Liver (tissue), 9 donors: ENCODE measurements around the gene CEACAM6. TPM values are rescaled to one million over a fixed set of nuclear protein-coding genes. Genes with fewer than 3 reads are reported as not detected.

ENCODE experiments used
- DNase-seq: peaks from one replicate; pipeline ENCODE4 v3.0.0-alpha.2; 2017; ENCODE audit warnings: low spot score
- H3K27ac ChIP-seq, 2 donors: one replicate each; pipeline ENCODE4 v1.7.0; 2013; ENCODE audit warnings: inconsistent platforms in 2 of 2, low read length in 2 of 2, control low read depth in 1 of 2, low read depth in 1 of 2, mild to moderate bottlenecking in 1 of 2
- H3K27me3 ChIP-seq, 4 donors: one replicate each; pipeline versions ENCODE4 v1.6.1 to v1.7.0; 2013; ENCODE audit warnings: low read length in 3 of 4, inconsistent platforms in 1 of 4, mild to moderate bottlenecking in 1 of 4, moderate library complexity in 1 of 4; ENCODE audit not compliant: control insufficient read depth in 4 of 4, insufficient read depth in 4 of 4
- H3K36me3 ChIP-seq, 4 donors: one replicate each; pipeline versions ENCODE4 v1.6.1 to v1.7.0; 2013; ENCODE audit warnings: low read length in 3 of 4, mild to moderate bottlenecking in 3 of 4, low read depth in 1 of 4, moderate library complexity in 1 of 4; ENCODE audit not compliant: control insufficient read depth in 4 of 4, insufficient read depth in 3 of 4
- H3K4me1 ChIP-seq, 4 donors: one replicate each; pipeline versions ENCODE4 v1.6.1 to v1.7.0; 2013; ENCODE audit warnings: low read length in 3 of 4, mild to moderate bottlenecking in 3 of 4, moderate library complexity in 1 of 4; ENCODE audit not compliant: control insufficient read depth in 4 of 4, insufficient read depth in 4 of 4
- H3K4me3 ChIP-seq, 3 donors: one replicate each; pipeline versions ENCODE4 v1.6.1 to v1.7.0; 2013; ENCODE audit warnings: low read length in 3 of 3, control low read depth in 1 of 3, low read depth in 1 of 3, mild to moderate bottlenecking in 1 of 3
- H3K9ac ChIP-seq, 2 donors: one replicate each; pipeline ENCODE4 v1.7.0; 2013; ENCODE audit warnings: low read length in 2 of 2, mild to moderate bottlenecking in 2 of 2, moderate library complexity in 2 of 2, control low read depth in 1 of 2, low read depth in 1 of 2
- H3K9me3 ChIP-seq, 4 donors: one replicate each; pipeline versions ENCODE4 v1.6.1 to v1.7.0; 2013; ENCODE audit warnings: low read length in 3 of 4; ENCODE audit not compliant: control insufficient read depth in 4 of 4
- ATF3 ChIP-seq: IDR thresholded peaks from 2 replicates; pipeline ENCODE4 v1.6.1; 2016; ENCODE audit warnings: antibody characterized with exemption
- CTCF ChIP-seq: fragments of 150-350 bp; IDR thresholded peaks from 2 replicates; pipeline ENCODE4 v1.5.1; 2017; ENCODE audit warnings: improper control_type of control experiment, low read depth, low read length; ENCODE audit not compliant: missing input control
- EGR1 ChIP-seq, 2 donors: IDR thresholded peaks; 2 replicates each; pipeline ENCODE4 v1.6.1; 2016 to 2018; ENCODE audit warnings: antibody characterized with exemption in 2 of 2, low read depth in 2 of 2
- FOXA1 ChIP-seq: IDR thresholded peaks from 2 replicates; pipeline ENCODE4 v1.6.1; 2016; ENCODE audit warnings: antibody characterized with exemption
- FOXA2 ChIP-seq: IDR thresholded peaks from 2 replicates; pipeline ENCODE4 v1.6.1; 2016; ENCODE audit warnings: antibody characterized with exemption
- GABPA ChIP-seq, 2 donors: IDR thresholded peaks in 1 of 2; conservative IDR thresholded peaks in 1 of 2; 2 replicates each; pipeline ENCODE4 v1.6.1; 2016; ENCODE audit warnings: antibody characterized with exemption in 2 of 2, mild to moderate bottlenecking in 1 of 2, moderate library complexity in 1 of 2
- HNF4A ChIP-seq, 2 donors: conservative IDR thresholded peaks; 2 replicates each; pipeline ENCODE4 v1.6.1; 2016; ENCODE audit warnings: antibody characterized with exemption in 2 of 2, mild to moderate bottlenecking in 2 of 2
- HNF4G ChIP-seq: IDR thresholded peaks from 2 replicates; pipeline ENCODE4 v1.6.1; 2016; ENCODE audit warnings: antibody characterized with exemption
- JUND ChIP-seq, 2 donors: IDR thresholded peaks; 2 replicates each; pipeline ENCODE4 v1.6.1; 2016; ENCODE audit warnings: antibody characterized with exemption in 2 of 2
- MAX ChIP-seq: IDR thresholded peaks from 2 replicates; pipeline ENCODE4 v1.6.1; 2016; ENCODE audit warnings: antibody characterized with exemption
- NR2F2 ChIP-seq: IDR thresholded peaks from 2 replicates; pipeline ENCODE4 v1.6.1; 2016; ENCODE audit warnings: antibody characterized with exemption
- RAD21 ChIP-seq, 2 donors: IDR thresholded peaks; 2 replicates each; pipeline ENCODE4 v1.6.1; 2016; ENCODE audit warnings: antibody characterized with exemption in 2 of 2, mild to moderate bottlenecking in 2 of 2
- REST ChIP-seq: IDR thresholded peaks from 2 replicates; pipeline ENCODE4 v1.6.1; 2016; ENCODE audit warnings: antibody characterized with exemption, mild to moderate bottlenecking
- RXRA ChIP-seq, 2 donors: IDR thresholded peaks; 2 replicates each; pipeline ENCODE4 v1.6.1; 2017 to 2018; ENCODE audit warnings: antibody characterized with exemption in 2 of 2, mild to moderate bottlenecking in 1 of 2
- SP1 ChIP-seq: IDR thresholded peaks from 2 replicates; pipeline ENCODE4 v1.6.1; 2018; ENCODE audit warnings: antibody characterized with exemption, mild to moderate bottlenecking
- TAF1 ChIP-seq: conservative IDR thresholded peaks from 2 replicates; pipeline ENCODE4 v1.6.1; 2016; ENCODE audit warnings: antibody characterized with exemption, mild to moderate bottlenecking
- YY1 ChIP-seq: IDR thresholded peaks from 2 replicates; pipeline ENCODE4 v1.6.1; 2016; ENCODE audit warnings: antibody characterized with exemption, mild to moderate bottlenecking
- ZBTB33 ChIP-seq: IDR thresholded peaks from 2 replicates; pipeline ENCODE4 v1.6.1; 2016; ENCODE audit warnings: antibody characterized with exemption
- WGBS: extraction: QIAGEN DNeasy Blood & Tissue Kit; methylation state at CpG from one replicate; pipeline ENCODE4 v1.1.7; 2013; 5-methylcytosine and 5-hydroxymethylcytosine counted together
- polyA plus RNA-seq, 2 donors: library from polyadenylated mRNA; stranded (reverse) in 1 of 2; unstranded in 1 of 2; fragments of 200-250 nt in 1 of 2; fragments of >200 nt in 1 of 2; fragmentation: Nextera tagmentation in 1 of 2; extraction: Ambion mirVana in 1 of 2; gene quantifications; one replicate each; pipeline versions ENCODE4 v1.2.1 to v1.2.3, GENCODE V29; 2013 to 2015
- total RNA-seq, 2 donors: library from RNA; depleted of rRNA; stranded (reverse); fragments of >200 nt; gene quantifications; one replicate each; pipeline ENCODE4 v1.2.3, GENCODE V29; 2014
- donor health status: healthy.
- donor health status: healthy.
- donor health status: healthy.
- donor health status: healthy.
- donor health status: healthy.

CEACAM6 gene
- total and polyA plus RNA-seq, 4 donors: 0.08 to 2.4 (median 0.28) TPM; not detected in 1

GRCh38 chr19:41784312-41784711 is 29.0 kb downstream of the CEACAM6 start:
- Histone ChIP-seq H3K27ac (no peak overlapping the region), H3K36me3 (no peaks in the 10 kb centered on the region), H3K4me1 (no peaks in the 10 kb centered on the region), H3K27me3 (peaks cover 0 to 24% (median 1%) of the 10 kb centered on the region in 4 donors), H3K9ac (no peak overlapping the region), H3K4me3 (no peak overlapping the region), H3K9me3 (no peaks in the 10 kb centered on the region)
- TF ChIP-seq GABPA (IDR thresholded peaks at IDR 0.05 in 1 of 2, conservative IDR thresholded peaks at IDR 0.05 in 1 of 2): no peak
- WGBS: 43% methylated on average over 3 of the region's 3 CpGs
- DNase-seq: no peak

GRCh38 chr19:41784743-41785142 is 29.4 kb downstream of the CEACAM6 start:
- no peak for TF ChIP-seq RXRA (IDR thresholded peaks at IDR 0.05)
- no peak for TF ChIP-seq REST
- TF ChIP-seq JUND (IDR thresholded peaks at IDR 0.05): no peak
- TF ChIP-seq TAF1: no peak
- TF ChIP-seq EGR1 (IDR thresholded peaks at IDR 0.05; ENCODE audit: low read depth in 2 of 2): no peak
- no peak for TF ChIP-seq RAD21 (IDR thresholded peaks at IDR 0.05)
- no peak for TF ChIP-seq FOXA1
- TF ChIP-seq NR2F2: no peak
- TF ChIP-seq HNF4G: no peak
- no peak for TF ChIP-seq GABPA (IDR thresholded peaks at IDR 0.05 in 1 of 2, conservative IDR thresholded peaks at IDR 0.05 in 1 of 2)
- TF ChIP-seq FOXA2: no peak
- TF ChIP-seq MAX: no peak
- TF ChIP-seq CTCF: no peak
- TF ChIP-seq ZBTB33: no peak
- no peak for TF ChIP-seq SP1
- no peak for TF ChIP-seq HNF4A (conservative IDR thresholded peaks at IDR 0.05)
- TF ChIP-seq ATF3: no peak
- TF ChIP-seq YY1: no peak
- Histone ChIP-seq H3K9me3 (no peaks in the 10 kb centered on the region), H3K9ac (no peak overlapping the region), H3K4me1 (no peaks in the 10 kb centered on the region), H3K4me3 (no peak overlapping the region), H3K27ac (no peak overlapping the region), H3K27me3 (peaks cover 0 to 24% (median 1%) of the 10 kb centered on the region in 4 donors), H3K36me3 (no peaks in the 10 kb centered on the region)
- DNase-seq: no peak
- WGBS: 40% methylated on average over 4 of the region's 4 CpGs
